Measurements from ENCODE around the gene PTPRF.

DNA sequence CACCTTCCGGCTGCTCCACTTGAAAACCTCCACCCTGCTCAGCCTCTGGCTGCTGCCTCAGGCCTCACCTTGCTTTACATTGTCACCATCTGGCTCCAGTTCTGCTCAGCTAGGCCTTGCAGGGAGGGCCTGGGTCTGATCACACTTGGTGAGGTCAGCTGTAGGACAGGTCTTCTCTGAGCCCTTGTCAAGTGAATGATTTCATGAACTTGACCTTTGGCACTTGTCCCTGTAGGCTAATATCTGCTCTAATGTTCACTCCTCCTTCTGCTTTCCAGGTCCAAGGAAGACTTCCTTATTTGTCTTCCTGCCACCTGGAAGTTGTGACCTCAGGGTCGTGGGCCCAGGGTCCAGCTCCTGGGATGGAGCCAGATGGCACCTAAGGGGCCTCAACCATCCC is 41.4 kb downstream of the PTPRF start:
- TF ChIP-seq, protein P1, sequence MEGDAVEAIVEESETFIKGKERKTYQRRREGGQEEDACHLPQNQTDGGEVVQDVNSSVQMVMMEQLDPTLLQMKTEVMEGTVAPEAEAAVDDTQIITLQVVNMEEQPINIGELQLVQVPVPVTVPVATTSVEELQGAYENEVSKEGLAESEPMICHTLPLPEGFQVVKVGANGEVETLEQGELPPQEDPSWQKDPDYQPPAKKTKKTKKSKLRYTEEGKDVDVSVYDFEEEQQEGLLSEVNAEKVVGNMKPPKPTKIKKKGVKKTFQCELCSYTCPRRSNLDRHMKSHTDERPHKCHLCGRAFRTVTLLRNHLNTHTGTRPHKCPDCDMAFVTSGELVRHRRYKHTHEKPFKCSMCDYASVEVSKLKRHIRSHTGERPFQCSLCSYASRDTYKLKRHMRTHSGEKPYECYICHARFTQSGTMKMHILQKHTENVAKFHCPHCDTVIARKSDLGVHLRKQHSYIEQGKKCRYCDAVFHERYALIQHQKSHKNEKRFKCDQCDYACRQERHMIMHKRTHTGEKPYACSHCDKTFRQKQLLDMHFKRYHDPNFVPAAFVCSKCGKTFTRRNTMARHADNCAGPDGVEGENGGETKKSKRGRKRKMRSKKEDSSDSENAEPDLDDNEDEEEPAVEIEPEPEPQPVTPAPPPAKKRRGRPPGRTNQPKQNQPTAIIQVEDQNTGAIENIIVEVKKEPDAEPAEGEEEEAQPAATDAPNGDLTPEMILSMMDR (IDR thresholded peaks at IDR 0.05): no peak
- TF ChIP-seq ZFX (IDR thresholded peaks at IDR 0.05; ENCODE audit: borderline replicate concordance): no peak

Data from 22Rv1 (cell line).